Measurements from ENCODE around the gene KRTAP1-3. TPM values are rescaled to one million over a fixed set of nuclear protein-coding genes. Genes with fewer than 3 reads are reported as not detected.

The KRTAP1-3 gene
- total RNA-seq, 2 donors from 2014 or later, result not detected

GRCh38 chr17:40984226-40984625 is 50.4 kb downstream of the KRTAP1-3 start, which contains the start of gene KRT40:
KRT40 (minus strand) TSS chr17:40984326; CDS start chr17:40984273, 53 bp downstream.
- intact Hi-C loops (cut with DNase I, micrococcal nuclease), result no loop called here
- ATAC-seq, result no peak
- DNase-seq, result no peak

Other genes with a start within 250 kb of the KRTAP1-3 start
- gene KRT28, start 234.9 kb downstream of the KRTAP1-3 start, total RNA-seq, result not detected
- gene KRT10, start 212.3 kb downstream of the KRTAP1-3 start, total RNA-seq, result 10 to 100 TPM; 25.1 to 38.9 TPM
- gene KRT12, start 167.7 kb downstream of the KRTAP1-3 start, total RNA-seq, result 1 to 10 TPM; 1.2 to 3.9 TPM
- 1,000 to 10,000 TPM; 1,413 to 1,967 TPM for gene KRT20, start 149.6 kb downstream of the KRTAP1-3 start, total RNA-seq
- under 1 TPM in 1 of 2 donors, not detected in 1; 0.28 TPM for gene KRT23, start 97.2 kb downstream of the KRTAP1-3 start, total RNA-seq
- gene KRT39, start 67.9 kb downstream of the KRTAP1-3 start, total RNA-seq, result not detected
- under 1 TPM; 0.21 to 0.39 TPM for gene KRT40, start 50.5 kb downstream of the KRTAP1-3 start, total RNA-seq
- gene KRTAP3-3, start 40.7 kb downstream of the KRTAP1-3 start, total RNA-seq, result not detected
- gene KRTAP3-2, start 35.0 kb downstream of the KRTAP1-3 start, total RNA-seq, result not detected
- gene KRTAP3-1, start 25.7 kb downstream of the KRTAP1-3 start, total RNA-seq, result not detected
- not detected for gene KRTAP1-5, start 7.7 kb downstream of the KRTAP1-3 start, total RNA-seq
- not detected for gene KRTAP1-4, start 4.7 kb downstream of the KRTAP1-3 start, total RNA-seq
- gene KRTAP1-1, start 6.6 kb upstream of the KRTAP1-3 start, total RNA-seq, result not detected
- gene KRTAP2-1, start 12.4 kb upstream of the KRTAP1-3 start, total RNA-seq, result not detected
- not detected for gene KRTAP2-2, start 20.4 kb upstream of the KRTAP1-3 start, total RNA-seq
- gene KRTAP2-3, start 25.2 kb upstream of the KRTAP1-3 start, total RNA-seq, result not detected
- not detected for gene KRTAP2-4, start 31.0 kb upstream of the KRTAP1-3 start, total RNA-seq
- gene KRTAP4-7, start 49.3 kb upstream of the KRTAP1-3 start, total RNA-seq, result not detected
- not detected for gene KRTAP4-8, start 63.3 kb upstream of the KRTAP1-3 start, total RNA-seq
- not detected for gene KRTAP4-16, start 67.3 kb upstream of the KRTAP1-3 start, total RNA-seq
- not detected for gene KRTAP4-9, start 70.5 kb upstream of the KRTAP1-3 start, total RNA-seq
- not detected for gene KRTAP4-11, start 83.5 kb upstream of the KRTAP1-3 start, total RNA-seq
- not detected for gene KRTAP4-12, start 89.3 kb upstream of the KRTAP1-3 start, total RNA-seq
- not detected for gene KRTAP4-6, start 105.7 kb upstream of the KRTAP1-3 start, total RNA-seq
- gene KRTAP4-5, start 115.0 kb upstream of the KRTAP1-3 start, total RNA-seq, result not detected
- not detected for gene KRTAP4-4, start 125.9 kb upstream of the KRTAP1-3 start, total RNA-seq
- not detected for gene KRTAP4-3, start 133.3 kb upstream of the KRTAP1-3 start, total RNA-seq
- gene KRTAP4-2, start 143.3 kb upstream of the KRTAP1-3 start, total RNA-seq, result not detected
- gene KRTAP4-1, start 150.0 kb upstream of the KRTAP1-3 start, total RNA-seq, result under 1 TPM in 1 of 2 donors, not detected in 1; 0.34 TPM
- gene KRTAP9-1, start 155.0 kb upstream of the KRTAP1-3 start, total RNA-seq, result not detected
- not detected for gene KRTAP9-2, start 191.8 kb upstream of the KRTAP1-3 start, total RNA-seq
- gene KRTAP9-3, start 197.6 kb upstream of the KRTAP1-3 start, total RNA-seq, result not detected
- not detected for gene KRTAP9-8, start 203.1 kb upstream of the KRTAP1-3 start, total RNA-seq
- gene KRTAP9-4, start 214.8 kb upstream of the KRTAP1-3 start, total RNA-seq, result not detected
- not detected for gene KRTAP9-9, start 220.5 kb upstream of the KRTAP1-3 start, total RNA-seq
- not detected for gene KRTAP9-6, start 230.5 kb upstream of the KRTAP1-3 start, total RNA-seq
- not detected for gene KRTAP9-7, start 240.8 kb upstream of the KRTAP1-3 start, total RNA-seq

Data from left colon (tissue), 2 donors.